Esophagus muscularis mucosa (tissue), 4 donors: ENCODE data around the gene PDS5B.

Experiments used
- CTCF ChIP-seq, 3 experiments: fragments of 200-600 bp in 2 of 3; fragments of 450-650 bp in 1 of 3; sonication (generic) in 2 of 3; IDR thresholded peaks; one replicate each; pipeline ENCODE4 v1.5.1; 2017 to 2019; ENCODE audit warnings: antibody characterized with exemption in 3 of 3, mild to moderate bottlenecking in 2 of 3, moderate library complexity in 1 of 3
- EP300 ChIP-seq: sonication (generic); formaldehyde crosslinking; IDR thresholded peaks from one replicate; pipeline ENCODE4 v1.6.1; 2017; ENCODE audit warnings: antibody characterized with exemption
- POLR2A ChIP-seq: fragments of 450-650 bp; IDR thresholded peaks from one replicate; pipeline ENCODE4 v1.6.1; 2017; ENCODE audit warnings: antibody characterized with exemption, moderate library complexity, mild to moderate bottlenecking, low read depth

GRCh38 chr13:32687275-32687674 is 101.0 kb downstream of the PDS5B start:
- TF ChIP-seq CTCF (IDR thresholded peaks at IDR 0.05) (no peak), POLR2A (no peak), EP300 (no peak)
